Naive thymus-derived CD4-positive, alpha-beta T cell (primary cell): ENCODE results near the gene FBN1. TPM values are rescaled to one million over a fixed set of nuclear protein-coding genes. Genes with fewer than 3 reads are reported as not detected.

ENCODE experiments used
- ATAC-seq: fragments of 150-1000 bp; cut with Tn5 transposase; 2 replicates; pipeline ENCODE4 v1.10.0; 2021; ENCODE audit warnings: mild to moderate bottlenecking, moderate library complexity
- CTCF ChIA-PET: fragments of 350-600 bp; sonication (Branson Sonifier 250); formaldehyde crosslinking; loops from one replicate; lab custom pipeline; 2021; ENCODE audit warnings: antibody characterized with exemption; lab: Charles Lee
- POLR2A ChIA-PET: fragments of 350-600 bp; sonication (Branson Sonifier 250); formaldehyde crosslinking; loops from one replicate; lab custom pipeline; 2021; ENCODE audit warnings: antibody characterized with exemption, inconsistent platforms; lab: Charles Lee
- DNase-seq, 9 donors: peaks; one replicate each; pipeline versions ENCODE4 v3.0.0 to v3.0.0-alpha.2; 2020 to 2022; ENCODE audit warnings: mixed read lengths in 1 of 9
- H3K27ac ChIP-seq: one replicate; pipeline ENCODE4 v1.7.0; 2013; ENCODE audit warnings: mild to moderate bottlenecking, low read depth, low read length, moderate library complexity
- H3K27me3 ChIP-seq, 2 donors: one replicate each; pipeline ENCODE4 v1.7.0; 2013; ENCODE audit warnings: low read length in 2 of 2, mild to moderate bottlenecking in 2 of 2, moderate library complexity in 2 of 2; ENCODE audit not compliant: control insufficient read depth in 2 of 2, insufficient read depth in 2 of 2
- H3K36me3 ChIP-seq, 3 experiments: 1 replicate in 2 of 3; 2 replicates in 1 of 3; pipeline ENCODE4 v1.7.0; 2013; ENCODE audit warnings: low read length in 3 of 3, mild to moderate bottlenecking in 3 of 3, moderate library complexity in 1 of 3; ENCODE audit not compliant: insufficient read depth in 3 of 3, control insufficient read depth in 2 of 3
- H3K4me1 ChIP-seq, 2 donors: one replicate each; pipeline ENCODE4 v1.7.0; 2013; ENCODE audit warnings: low read length in 2 of 2, mild to moderate bottlenecking in 2 of 2, moderate library complexity in 1 of 2; ENCODE audit not compliant: control insufficient read depth in 2 of 2, insufficient read depth in 2 of 2
- H3K4me3 ChIP-seq: 2 replicates; pipeline ENCODE4 v1.7.0; 2013; ENCODE audit warnings: mild to moderate bottlenecking, low read length
- H3K9me3 ChIP-seq, 3 experiments: 1 replicate in 2 of 3; 2 replicates in 1 of 3; pipeline ENCODE4 v1.7.0; 2013; ENCODE audit warnings: low read length in 3 of 3; ENCODE audit not compliant: control insufficient read depth in 2 of 3
- H3K27ac Mint-ChIP-seq, 9 donors: one replicate each; pipeline ENCODE4 v1.8.0; 2020 to 2022; ENCODE audit warnings: mixed read lengths in 9 of 9, mild to moderate bottlenecking in 8 of 9, moderate library complexity in 5 of 9, inconsistent platforms in 2 of 9
- H3K27me3 Mint-ChIP-seq, 5 donors: one replicate each; pipeline ENCODE4 v1.8.0; 2021 to 2022; ENCODE audit warnings: mixed read lengths in 5 of 5, mild to moderate bottlenecking in 1 of 5
- H3K36me3 Mint-ChIP-seq, 5 donors: one replicate each; pipeline ENCODE4 v1.8.0; 2020 to 2022; ENCODE audit warnings: mixed read lengths in 5 of 5, mild to moderate bottlenecking in 3 of 5, inconsistent platforms in 1 of 5
- H3K4me1 Mint-ChIP-seq, 7 donors: one replicate each; pipeline ENCODE4 v1.8.0; 2020 to 2022; ENCODE audit warnings: mixed read lengths in 7 of 7, mild to moderate bottlenecking in 3 of 7, inconsistent platforms in 1 of 7
- H3K4me3 Mint-ChIP-seq, 10 donors: one replicate each; pipeline ENCODE4 v1.8.0; 2020 to 2022; ENCODE audit warnings: mild to moderate bottlenecking in 10 of 10, mixed read lengths in 10 of 10, moderate library complexity in 6 of 10, inconsistent platforms in 2 of 10
- H3K9me3 Mint-ChIP-seq, 11 donors: one replicate each; pipeline ENCODE4 v1.8.0; 2020 to 2022; ENCODE audit warnings: mixed read lengths in 11 of 11, mild to moderate bottlenecking in 4 of 11, inconsistent platforms in 1 of 11, moderate library complexity in 1 of 11
- intact Hi-C, 2 donors: fragments of 100-400 bp; cut with micrococcal nuclease; formaldehyde crosslinking; loops; one replicate each; pipeline ENCODE4 v1.15.1; 2023
- polyA plus RNA-seq, 2 donors: library from polyadenylated mRNA; unstranded; fragments of 300-500 nt; fragmentation: Illumina TruSeq; gene quantifications; one replicate each; pipeline ENCODE4 v1.2.3, GENCODE V29; 2021
- total RNA-seq, 6 experiments: library from RNA in 5 of 6; stranded (reverse) in 5 of 6; gene quantifications; 1 replicate in 5 of 6; 2 replicates in 1 of 6; pipeline ENCODE4 v1.2.3 and lab custom pipeline; 2021 to 2026

Gene FBN1
- total and polyA plus RNA-seq, 7 experiments from 2014 or later = 0.03 to 1.3 (median 0.61) TPM; not detected in 1

GRCh38 chr15:48560321-48561051 lies 85.0 kb downstream of the FBN1 start:
- H3K9me3 Mint-ChIP-seq = peaks cover 0 to 1% (median 0%) of the 10 kb centered on the region in 11 donors
- no peak for ATAC-seq

DNA sequence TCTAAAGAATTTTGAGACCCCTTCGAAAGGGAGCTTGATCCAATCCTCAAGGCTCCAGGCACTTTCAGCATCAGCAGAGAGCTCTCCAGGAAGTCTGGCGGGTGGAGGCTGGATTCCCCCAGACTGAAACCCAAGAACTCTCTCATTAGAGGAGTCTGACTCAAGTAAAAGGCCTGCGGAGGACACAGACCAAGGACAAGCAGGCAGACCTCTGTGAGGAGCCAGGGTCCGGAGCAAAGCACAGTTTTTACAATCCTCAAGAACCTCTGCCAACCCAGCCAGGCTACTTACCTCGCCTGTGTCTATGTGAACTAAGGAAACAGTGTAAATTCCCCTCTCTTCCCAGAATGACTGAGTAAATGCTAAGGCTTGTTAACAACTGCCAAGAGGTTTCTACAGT lies 86.2 kb downstream of the FBN1 start:
- no peak overlapping the region for H3K27ac Mint-ChIP-seq
- H3K4me3 Mint-ChIP-seq = no peak overlapping the region
- intact Hi-C loops = no loop called here
- H3K4me1 Mint-ChIP-seq = no peaks in the 10 kb centered on the region
- no peaks in the 10 kb centered on the region for H3K36me3 ChIP-seq
- no peaks in the 10 kb centered on the region for H3K36me3 Mint-ChIP-seq
- no peak overlapping the region for H3K4me3 ChIP-seq
- H3K4me1 ChIP-seq = no peaks in the 10 kb centered on the region
- peaks cover 0 to 1% (median 0%) of the 10 kb centered on the region in 11 donors for H3K9me3 Mint-ChIP-seq
- peaks cover 4 to 22% (median 16%) of the 10 kb centered on the region in 5 donors for H3K27me3 Mint-ChIP-seq
- ChIA-PET CTCF (no interaction called here), POLR2A (no interaction called here)
- H3K27me3 ChIP-seq = peaks cover 0 to 2% of the 10 kb centered on the region in 2 donors
- no peak overlapping the region for H3K27ac ChIP-seq
- ATAC-seq = no peak
- DNase-seq = no peak
- no peaks in the 10 kb centered on the region for H3K9me3 ChIP-seq

More at GRCh38 chr15:48560321-48561051, 85.0 kb downstream of the FBN1 start:
- CTCF ChIA-PET = no interaction called here
- H3K27me3 ChIP-seq = peaks cover 0 to 2% of the 10 kb centered on the region in 2 donors
- no peak overlapping the region for H3K4me3 ChIP-seq
- H3K27ac Mint-ChIP-seq = no peak overlapping the region
- DNase-seq = no peak
- H3K27me3 Mint-ChIP-seq = peaks cover 4 to 26% (median 14%) of the 10 kb centered on the region in 5 donors
- H3K36me3 ChIP-seq = no peaks in the 10 kb centered on the region
- H3K27ac ChIP-seq = no peak overlapping the region
- H3K9me3 ChIP-seq = no peaks in the 10 kb centered on the region
- intact Hi-C loops = no loop called here
- POLR2A ChIA-PET = no interaction called here
- no peaks in the 10 kb centered on the region for H3K4me1 ChIP-seq
- no peaks in the 10 kb centered on the region for H3K36me3 Mint-ChIP-seq
- H3K4me3 Mint-ChIP-seq = no peak overlapping the region
- H3K4me1 Mint-ChIP-seq = no peaks in the 10 kb centered on the region

- DNase-seq (no peak), ATAC-seq (no peak)
- intact Hi-C loops = no loop called here
- H3K36me3 Mint-ChIP-seq = no peaks in the 10 kb centered on the region
- no peaks in the 10 kb centered on the region for H3K9me3 Mint-ChIP-seq
- no peaks in the 10 kb centered on the region for H3K4me1 Mint-ChIP-seq
- H3K27ac Mint-ChIP-seq = no peak overlapping the region
- Histone ChIP-seq H3K4me1 (no peaks in the 10 kb centered on the region), H3K36me3 (no peaks in the 10 kb centered on the region), H3K9me3 (no peaks in the 10 kb centered on the region), H3K4me3 (no peak overlapping the region), H3K27me3 (peaks cover 0 to 2% of the 10 kb centered on the region in 2 donors), H3K27ac (no peak overlapping the region)
- POLR2A ChIA-PET = no interaction called here
- H3K27me3 Mint-ChIP-seq = peaks cover 7 to 22% (median 15%) of the 10 kb centered on the region in 5 donors
- CTCF ChIA-PET = no interaction called here
- H3K4me3 Mint-ChIP-seq = no peak overlapping the region
Measured at GRCh38 chr15:48558226-48558625, 87.3 kb downstream of the FBN1 start.

GRCh38 chr15:48557335-48557734 lies 88.2 kb downstream of the FBN1 start:
- H3K27ac ChIP-seq = no peak overlapping the region
- no peaks in the 10 kb centered on the region for H3K4me1 Mint-ChIP-seq
- no peak overlapping the region for H3K27ac Mint-ChIP-seq
- H3K9me3 ChIP-seq = no peaks in the 10 kb centered on the region
- H3K4me3 ChIP-seq = no peak overlapping the region
- ChIA-PET POLR2A (no interaction called here), CTCF (no interaction called here)
- intact Hi-C loops = no loop called here
- no peak for DNase-seq
- H3K27me3 ChIP-seq = peaks cover 0 to 2% of the 10 kb centered on the region in 2 donors
- no peak overlapping the region for H3K4me3 Mint-ChIP-seq
- H3K9me3 Mint-ChIP-seq = peaks cover 0 to 5% (median 0%) of the 10 kb centered on the region in 11 donors
- H3K4me1 ChIP-seq = no peaks in the 10 kb centered on the region
- no peaks in the 10 kb centered on the region for H3K36me3 Mint-ChIP-seq
- peaks cover 8 to 22% (median 15%) of the 10 kb centered on the region in 5 donors for H3K27me3 Mint-ChIP-seq
- H3K36me3 ChIP-seq = no peaks in the 10 kb centered on the region
- ATAC-seq = no peak

GRCh38 chr15:48556159-48556897 lies 89.2 kb downstream of the FBN1 start:
- intact Hi-C loops = no loop called here
- no peaks in the 10 kb centered on the region for H3K4me1 Mint-ChIP-seq
- Histone ChIP-seq H3K4me3 (no peak overlapping the region), H3K4me1 (no peaks in the 10 kb centered on the region), H3K36me3 (no peaks in the 10 kb centered on the region), H3K27ac (no peak overlapping the region), H3K9me3 (no peaks in the 10 kb centered on the region), H3K27me3 (no peaks in the 10 kb centered on the region)
- DNase-seq (no peak), ATAC-seq (no peak)
- CTCF ChIA-PET = no interaction called here
- H3K27me3 Mint-ChIP-seq = peaks cover 8 to 19% (median 14%) of the 10 kb centered on the region in 5 donors
- POLR2A ChIA-PET = no interaction called here
- H3K27ac Mint-ChIP-seq = no peak overlapping the region
- H3K9me3 Mint-ChIP-seq = peaks cover 0 to 5% (median 0%) of the 10 kb centered on the region in 11 donors
- no peaks in the 10 kb centered on the region for H3K36me3 Mint-ChIP-seq
- H3K4me3 Mint-ChIP-seq = no peak overlapping the region

GRCh38 chr15:48555241-48555881 lies 90.1 kb downstream of the FBN1 start:
- intact Hi-C loops = no loop called here
- Mint-ChIP-seq H3K9me3 (peaks cover 0 to 5% (median 0%) of the 10 kb centered on the region in 11 donors), H3K4me3 (no peak overlapping the region), H3K36me3 (no peaks in the 10 kb centered on the region), H3K27ac (no peak overlapping the region), H3K4me1 (no peaks in the 10 kb centered on the region), H3K27me3 (peaks cover 7 to 18% (median 11%) of the 10 kb centered on the region in 5 donors)
- no peak overlapping the region for H3K4me3 ChIP-seq
- H3K4me1 ChIP-seq = no peaks in the 10 kb centered on the region
- DNase-seq (no peak), ATAC-seq (no peak)
- POLR2A ChIA-PET = no interaction called here
- H3K36me3 ChIP-seq = no peaks in the 10 kb centered on the region
- CTCF ChIA-PET = no interaction called here
- H3K27me3 ChIP-seq = no peaks in the 10 kb centered on the region
- no peaks in the 10 kb centered on the region for H3K9me3 ChIP-seq
- no peak overlapping the region for H3K27ac ChIP-seq
